ENCODE data around the gene C19orf38.

DNA sequence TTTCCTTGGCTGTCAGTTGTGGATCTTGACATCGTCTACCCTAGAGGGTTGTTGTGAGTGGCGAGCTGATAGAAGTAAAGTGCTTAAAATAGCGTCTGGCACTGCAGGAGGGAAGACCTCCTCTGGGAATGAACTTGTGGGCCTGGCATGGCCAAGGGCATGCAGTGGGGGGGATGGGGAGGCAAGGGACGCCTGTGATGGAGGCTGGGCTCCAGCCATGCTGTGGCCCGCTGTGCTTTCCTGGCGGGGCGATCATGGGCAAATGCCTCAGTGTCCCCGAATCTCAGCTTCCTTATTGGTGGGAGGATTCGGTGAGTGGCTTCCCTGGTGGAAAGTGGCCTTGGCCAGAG is 33.9 kb downstream of the C19orf38 start:
- TF ChIP-seq, protein P1, sequence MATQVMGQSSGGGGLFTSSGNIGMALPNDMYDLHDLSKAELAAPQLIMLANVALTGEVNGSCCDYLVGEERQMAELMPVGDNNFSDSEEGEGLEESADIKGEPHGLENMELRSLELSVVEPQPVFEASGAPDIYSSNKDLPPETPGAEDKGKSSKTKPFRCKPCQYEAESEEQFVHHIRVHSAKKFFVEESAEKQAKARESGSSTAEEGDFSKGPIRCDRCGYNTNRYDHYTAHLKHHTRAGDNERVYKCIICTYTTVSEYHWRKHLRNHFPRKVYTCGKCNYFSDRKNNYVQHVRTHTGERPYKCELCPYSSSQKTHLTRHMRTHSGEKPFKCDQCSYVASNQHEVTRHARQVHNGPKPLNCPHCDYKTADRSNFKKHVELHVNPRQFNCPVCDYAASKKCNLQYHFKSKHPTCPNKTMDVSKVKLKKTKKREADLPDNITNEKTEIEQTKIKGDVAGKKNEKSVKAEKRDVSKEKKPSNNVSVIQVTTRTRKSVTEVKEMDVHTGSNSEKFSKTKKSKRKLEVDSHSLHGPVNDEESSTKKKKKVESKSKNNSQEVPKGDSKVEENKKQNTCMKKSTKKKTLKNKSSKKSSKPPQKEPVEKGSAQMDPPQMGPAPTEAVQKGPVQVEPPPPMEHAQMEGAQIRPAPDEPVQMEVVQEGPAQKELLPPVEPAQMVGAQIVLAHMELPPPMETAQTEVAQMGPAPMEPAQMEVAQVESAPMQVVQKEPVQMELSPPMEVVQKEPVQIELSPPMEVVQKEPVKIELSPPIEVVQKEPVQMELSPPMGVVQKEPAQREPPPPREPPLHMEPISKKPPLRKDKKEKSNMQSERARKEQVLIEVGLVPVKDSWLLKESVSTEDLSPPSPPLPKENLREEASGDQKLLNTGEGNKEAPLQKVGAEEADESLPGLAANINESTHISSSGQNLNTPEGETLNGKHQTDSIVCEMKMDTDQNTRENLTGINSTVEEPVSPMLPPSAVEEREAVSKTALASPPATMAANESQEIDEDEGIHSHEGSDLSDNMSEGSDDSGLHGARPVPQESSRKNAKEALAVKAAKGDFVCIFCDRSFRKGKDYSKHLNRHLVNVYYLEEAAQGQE (IDR thresholded peaks at IDR 0.05), result no peak
- TF ChIP-seq YY1 (IDR thresholded peaks at IDR 0.05) (no peak), HNF4G (IDR thresholded peaks at IDR 0.05) (no peak)
- TF ChIP-seq, protein P2, sequence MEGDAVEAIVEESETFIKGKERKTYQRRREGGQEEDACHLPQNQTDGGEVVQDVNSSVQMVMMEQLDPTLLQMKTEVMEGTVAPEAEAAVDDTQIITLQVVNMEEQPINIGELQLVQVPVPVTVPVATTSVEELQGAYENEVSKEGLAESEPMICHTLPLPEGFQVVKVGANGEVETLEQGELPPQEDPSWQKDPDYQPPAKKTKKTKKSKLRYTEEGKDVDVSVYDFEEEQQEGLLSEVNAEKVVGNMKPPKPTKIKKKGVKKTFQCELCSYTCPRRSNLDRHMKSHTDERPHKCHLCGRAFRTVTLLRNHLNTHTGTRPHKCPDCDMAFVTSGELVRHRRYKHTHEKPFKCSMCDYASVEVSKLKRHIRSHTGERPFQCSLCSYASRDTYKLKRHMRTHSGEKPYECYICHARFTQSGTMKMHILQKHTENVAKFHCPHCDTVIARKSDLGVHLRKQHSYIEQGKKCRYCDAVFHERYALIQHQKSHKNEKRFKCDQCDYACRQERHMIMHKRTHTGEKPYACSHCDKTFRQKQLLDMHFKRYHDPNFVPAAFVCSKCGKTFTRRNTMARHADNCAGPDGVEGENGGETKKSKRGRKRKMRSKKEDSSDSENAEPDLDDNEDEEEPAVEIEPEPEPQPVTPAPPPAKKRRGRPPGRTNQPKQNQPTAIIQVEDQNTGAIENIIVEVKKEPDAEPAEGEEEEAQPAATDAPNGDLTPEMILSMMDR (IDR thresholded peaks at IDR 0.05; ENCODE audit: low read depth, low read length, missing input control), result no peak
- TF ChIP-seq, protein P3, sequence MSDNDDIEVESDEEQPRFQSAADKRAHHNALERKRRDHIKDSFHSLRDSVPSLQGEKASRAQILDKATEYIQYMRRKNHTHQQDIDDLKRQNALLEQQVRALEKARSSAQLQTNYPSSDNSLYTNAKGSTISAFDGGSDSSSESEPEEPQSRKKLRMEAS (IDR thresholded peaks at IDR 0.05), result no peak
